Hepatocyte (in vitro differentiated cells): ENCODE measurements around the gene WAC. TPM values are rescaled to one million over a fixed set of nuclear protein-coding genes. Genes with fewer than 3 reads are reported as not detected.
"Not testable (repeated sequence)": the region's sequence is repeated elsewhere in the genome, so short reads cannot be mapped to it uniquely, and the experiment has no call there.

Source experiments
- DNase-seq: peaks from one replicate; pipeline ENCODE4 v3.0.0-alpha.2; 2016; ENCODE audit warnings: low spot score
- H2AFZ ChIP-seq: fragments of 200-600 bp; sonication (generic); 2 replicates; pipeline ENCODE4 v1.6.0; 2016; ENCODE audit warnings: antibody characterized with exemption, mild to moderate bottlenecking
- H3K27ac ChIP-seq: fragments of 200-600 bp; sonication (generic); 2 replicates; pipeline ENCODE4 v1.5.1; 2016; ENCODE audit warnings: mild to moderate bottlenecking
- H3K27me3 ChIP-seq: fragments of 200-600 bp; sonication (generic); 2 replicates; pipeline ENCODE4 v1.6.1; 2016
- H3K36me3 ChIP-seq: fragments of 200-600 bp; sonication (generic); replicated peaks from 2 replicates; pipeline ENCODE4 v1.5.1; 2016; ENCODE audit warnings: low read depth; ENCODE audit not compliant: insufficient read depth
- H3K4me1 ChIP-seq: fragments of 200-600 bp; sonication (generic); 2 replicates; pipeline ENCODE4 v1.5.1; 2016; ENCODE audit warnings: mild to moderate bottlenecking, moderate library complexity; ENCODE audit not compliant: insufficient read depth
- H3K4me2 ChIP-seq: fragments of 200-600 bp; sonication (generic); 2 replicates; pipeline ENCODE4 v1.6.0; 2016
- H3K4me3 ChIP-seq: fragments of 200-600 bp; sonication (generic); 2 replicates; pipeline ENCODE4 v1.5.1; 2016; ENCODE audit warnings: mild to moderate bottlenecking
- H3K79me2 ChIP-seq: fragments of 200-600 bp; sonication (generic); 2 replicates; pipeline ENCODE4 v1.6.0; 2017; ENCODE audit warnings: mild to moderate bottlenecking
- H3K9me2 ChIP-seq: fragments of 200-600 bp; sonication (generic); replicated peaks from 2 replicates; pipeline ENCODE4 v1.6.0; 2017; ENCODE audit warnings: mild to moderate bottlenecking; ENCODE audit not compliant: insufficient read depth
- H3K9me3 ChIP-seq: fragments of 200-600 bp; sonication (generic); 2 replicates; pipeline ENCODE4 v1.5.1; 2016; ENCODE audit warnings: low read depth, mild to moderate bottlenecking
- H4K20me1 ChIP-seq: fragments of 200-600 bp; sonication (generic); 2 replicates; pipeline ENCODE4 v1.6.0; 2016; ENCODE audit warnings: mild to moderate bottlenecking; ENCODE audit not compliant: insufficient read depth, poor library complexity, severe bottlenecking
- EZH2 ChIP-seq: fragments of 200-600 bp; sonication (generic); IDR thresholded peaks from 2 replicates; pipeline ENCODE4 v1.6.1; 2016; ENCODE audit warnings: antibody characterized with exemption, mild to moderate bottlenecking, borderline replicate concordance
- EZH2phosphoT487 ChIP-seq: fragments of 200-600 bp; sonication (generic); IDR thresholded peaks from one replicate; pipeline ENCODE4 v1.6.1; 2018; ENCODE audit warnings: antibody characterized with exemption, mild to moderate bottlenecking, low read depth, moderate library complexity; ENCODE audit not compliant: unreplicated experiment, severe bottlenecking
- WGBS: methylation state at CpG from one replicate; pipeline ENCODE4 v1.1.6; 2016; ENCODE audit warnings: low lambda C conversion rate; ENCODE audit errors: missing lambda C conversion rate; 5-methylcytosine and 5-hydroxymethylcytosine counted together
- polyA plus RNA-seq: library from polyadenylated mRNA; unstranded; fragments of >200 nt; fragmentation: Nextera tagmentation; extraction: Ambion mirVana; gene quantifications from 2 replicates; pipeline ENCODE4 v1.2.1, GENCODE V29; 2016
- total RNA-seq: library from RNA; depleted of rRNA; stranded (reverse); fragments of >200 nt; gene quantifications from 2 replicates; pipeline ENCODE4 v1.2.3, GENCODE V29; 2014
- TF ChIP-seq, protein P1 (sequence below): fragments of 200-600 bp; sonication (generic); IDR thresholded peaks from 2 replicates; pipeline ENCODE4 v1.5.1; 2016; ENCODE audit warnings: antibody characterized with exemption, mild to moderate bottlenecking; ENCODE audit not compliant: poor library complexity

WAC gene
- total and polyA plus RNA-seq, 2 experiments from 2014 or later, result 59.4 to 94.6 TPM

DNA sequence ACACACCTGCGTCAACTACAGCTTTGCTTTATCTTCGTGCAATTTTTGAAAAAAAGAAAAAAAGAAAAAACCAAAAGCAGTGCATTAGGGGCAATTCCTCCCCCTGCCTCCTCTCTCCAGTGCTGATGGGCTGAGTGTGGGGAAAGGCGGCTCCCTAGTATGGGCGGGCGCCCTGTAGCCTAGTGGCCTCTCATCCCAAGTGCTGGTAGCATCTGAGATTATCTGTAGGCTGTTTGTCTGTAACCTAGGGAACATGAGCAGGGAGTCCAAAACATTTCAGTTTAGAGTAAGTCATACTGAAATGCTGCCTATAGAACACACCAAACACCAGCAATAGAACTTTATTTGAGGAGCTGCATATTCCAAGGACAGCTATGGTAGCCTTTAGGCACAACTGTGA, 119.8 kb downstream of the WAC start:
- Histone ChIP-seq H2AFZ (no peak overlapping the region), H4K20me1 (no peaks in the 10 kb centered on the region), H3K36me3 (no peaks in the 10 kb centered on the region), H3K27me3 (no peaks in the 10 kb centered on the region), H3K4me1 (peaks cover 6% of the 10 kb centered on the region), H3K27ac (no peak overlapping the region), H3K9me3 (no peaks in the 10 kb centered on the region), H3K4me3 (no peak overlapping the region), H3K4me2 (no peak overlapping the region), H3K9me2 (no peaks in the 10 kb centered on the region), H3K79me2 (no peaks in the 10 kb centered on the region)
- 94% methylated on average over 5 of the region's 5 CpGs for WGBS
- TF ChIP-seq, protein P1, sequence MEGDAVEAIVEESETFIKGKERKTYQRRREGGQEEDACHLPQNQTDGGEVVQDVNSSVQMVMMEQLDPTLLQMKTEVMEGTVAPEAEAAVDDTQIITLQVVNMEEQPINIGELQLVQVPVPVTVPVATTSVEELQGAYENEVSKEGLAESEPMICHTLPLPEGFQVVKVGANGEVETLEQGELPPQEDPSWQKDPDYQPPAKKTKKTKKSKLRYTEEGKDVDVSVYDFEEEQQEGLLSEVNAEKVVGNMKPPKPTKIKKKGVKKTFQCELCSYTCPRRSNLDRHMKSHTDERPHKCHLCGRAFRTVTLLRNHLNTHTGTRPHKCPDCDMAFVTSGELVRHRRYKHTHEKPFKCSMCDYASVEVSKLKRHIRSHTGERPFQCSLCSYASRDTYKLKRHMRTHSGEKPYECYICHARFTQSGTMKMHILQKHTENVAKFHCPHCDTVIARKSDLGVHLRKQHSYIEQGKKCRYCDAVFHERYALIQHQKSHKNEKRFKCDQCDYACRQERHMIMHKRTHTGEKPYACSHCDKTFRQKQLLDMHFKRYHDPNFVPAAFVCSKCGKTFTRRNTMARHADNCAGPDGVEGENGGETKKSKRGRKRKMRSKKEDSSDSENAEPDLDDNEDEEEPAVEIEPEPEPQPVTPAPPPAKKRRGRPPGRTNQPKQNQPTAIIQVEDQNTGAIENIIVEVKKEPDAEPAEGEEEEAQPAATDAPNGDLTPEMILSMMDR, result no peak
- no peak for TF ChIP-seq EZH2
- TF ChIP-seq EZH2phosphoT487, result no peak
- no peak for DNase-seq

DNA sequence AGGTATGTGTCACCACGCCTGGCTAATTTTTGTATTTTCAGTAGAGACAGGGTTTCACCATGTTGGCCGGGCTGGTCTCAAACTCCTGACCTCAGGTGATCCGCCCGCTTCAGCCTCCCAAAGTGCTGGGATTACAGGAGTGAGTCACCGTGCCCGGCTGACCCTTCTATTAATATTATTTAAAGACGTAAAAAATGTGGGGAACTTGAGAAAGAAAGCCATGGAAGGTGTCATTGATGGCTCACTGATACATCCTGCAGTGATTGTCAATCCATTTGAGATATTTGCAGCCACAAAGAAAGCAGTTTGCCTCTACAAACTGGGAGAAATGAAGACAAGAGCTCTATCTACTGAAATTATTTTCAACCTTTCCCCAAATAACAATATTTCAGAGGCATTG, 125.9 kb downstream of the WAC start:
- not testable (repeated sequence) for H3K4me3 ChIP-seq, H3K79me2 ChIP-seq, H4K20me1 ChIP-seq, DNase-seq, H3K9me3 ChIP-seq, H3K4me2 ChIP-seq, H3K9me2 ChIP-seq, H3K27me3 ChIP-seq, H2AFZ ChIP-seq, H3K4me1 ChIP-seq, H3K27ac ChIP-seq, H3K36me3 ChIP-seq
- WGBS, result 75% methylated on average over 7 of the region's 7 CpGs

DNA sequence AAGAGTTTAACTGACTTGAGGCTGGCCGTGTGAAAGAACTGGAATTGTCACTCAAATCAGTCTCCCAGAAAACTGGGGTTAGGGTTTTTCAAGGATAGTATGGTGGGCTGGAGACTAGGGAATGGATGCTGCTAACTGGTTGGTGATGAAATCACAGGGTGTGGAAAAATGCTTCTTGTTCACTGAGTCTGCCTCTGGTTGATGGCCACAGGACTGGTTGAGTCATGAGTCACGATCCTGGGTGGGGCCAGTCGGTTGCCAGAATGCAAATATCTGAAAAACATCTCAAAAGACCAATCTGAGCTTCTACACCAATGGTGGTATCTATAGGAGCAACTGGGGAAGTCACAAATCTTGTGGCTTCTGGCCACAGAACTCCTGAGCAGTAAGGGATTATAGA, 128.1 kb downstream of the WAC start:
- H3K4me2 ChIP-seq, result no peak overlapping the region
- no peaks in the 10 kb centered on the region for H3K79me2 ChIP-seq
- H3K27me3 ChIP-seq, result no peaks in the 10 kb centered on the region
- no peak for DNase-seq
- TF ChIP-seq EZH2phosphoT487 (no peak), EZH2 (no peak)
- TF ChIP-seq, protein P1, result no peak
- no peak overlapping the region for H2AFZ ChIP-seq
- no peaks in the 10 kb centered on the region for H3K9me2 ChIP-seq
- 62% methylated on average over 3 of the region's 3 CpGs for WGBS
- H3K36me3 ChIP-seq, result no peaks in the 10 kb centered on the region
- no peaks in the 10 kb centered on the region for H3K9me3 ChIP-seq
- no peak overlapping the region for H3K4me3 ChIP-seq
- H3K27ac ChIP-seq, result no peak overlapping the region
- no peaks in the 10 kb centered on the region for H3K4me1 ChIP-seq
- no peaks in the 10 kb centered on the region for H4K20me1 ChIP-seq

DNA sequence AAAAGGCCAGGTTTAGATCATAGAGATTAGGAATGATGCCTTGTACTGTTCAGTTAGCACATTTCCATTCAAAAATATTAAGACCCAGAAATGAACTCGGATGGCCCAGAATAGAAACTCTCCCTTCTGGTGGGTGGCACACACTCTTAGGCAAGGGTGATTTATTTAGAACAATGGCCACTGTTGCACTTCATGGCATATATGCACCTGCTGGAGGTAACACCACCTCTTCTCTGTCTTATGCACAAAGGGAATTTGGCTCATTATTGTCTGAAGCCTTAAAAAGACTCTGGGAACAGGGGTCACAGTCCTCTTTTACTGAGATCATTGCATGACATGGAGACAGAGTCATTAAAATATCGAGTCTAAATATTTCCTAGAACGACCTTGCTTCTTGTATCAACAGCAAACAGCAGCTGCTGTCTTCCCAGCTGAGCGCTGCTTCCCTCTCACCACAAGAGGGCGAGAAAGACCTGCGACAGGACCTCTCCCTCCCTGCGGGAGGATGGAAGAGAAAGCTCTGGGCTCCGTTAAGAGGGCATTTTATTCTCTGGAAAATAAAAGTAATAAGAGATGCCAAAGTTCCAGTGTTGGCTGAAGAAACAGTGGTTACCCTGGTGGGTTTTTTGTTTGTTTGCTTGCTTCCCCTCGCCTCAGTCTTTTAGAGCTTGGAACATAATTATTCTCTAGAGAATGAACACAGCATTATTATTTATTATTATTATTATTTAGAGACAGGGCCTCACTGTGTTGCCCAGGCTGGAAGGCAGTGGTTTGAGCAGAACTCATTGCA, 130.9 kb downstream of the WAC start:
- Histone ChIP-seq H3K9me3 (no peaks in the 10 kb centered on the region), H3K9me2 (no peaks in the 10 kb centered on the region), H3K27me3 (no peaks in the 10 kb centered on the region), H3K79me2 (no peaks in the 10 kb centered on the region), H2AFZ (no peak overlapping the region), H3K36me3 (no peaks in the 10 kb centered on the region), H3K4me2 (peak overlapping the region; percentile 1), H3K4me1 (no peaks in the 10 kb centered on the region), H4K20me1 (no peaks in the 10 kb centered on the region), H3K4me3 (no peak overlapping the region), H3K27ac (no peak overlapping the region)
- peak; percentile 93 for DNase-seq
- 7% methylated on average over 9 of the region's 9 CpGs for WGBS
- TF ChIP-seq, protein P1, result peak; percentile 98
- no peak for TF ChIP-seq EZH2
